ENCODE data around the gene LAMB4.
A peak's percentile ranks its signal among the peaks of the same experiment; 100 is the strongest.
"Not testable (repeated sequence)": the region's sequence is repeated elsewhere in the genome, so short reads cannot be mapped to it uniquely, and the experiment has no call there.

The LAMB4 gene

GRCh38 chr7:108038986-108039385 lies 91.2 kb downstream of the LAMB4 start:
- DNase-seq, result no peak

GRCh38 chr7:108037741-108038140 lies 92.4 kb downstream of the LAMB4 start:
- DNase-seq, result peak; percentile 2

GRCh38 chr7:108037140-108037539 lies 93.0 kb downstream of the LAMB4 start:
- DNase-seq, result no peak

GRCh38 chr7:108034586-108034985 lies 95.6 kb downstream of the LAMB4 start:
- no peak for DNase-seq

GRCh38 chr7:108033776-108034497 lies 96.2 kb downstream of the LAMB4 start:
- DNase-seq, result no peak

- not testable (repeated sequence) for DNase-seq
These were observed 96.9 kb downstream of the LAMB4 start for GRCh38 chr7:108033309-108033708.

- DNase-seq, result no peak
These were observed 99.6 kb downstream of the LAMB4 start for GRCh38 chr7:108030516-108030915.

GRCh38 chr7:108029034-108029433 lies 101.1 kb downstream of the LAMB4 start:
- DNase-seq, result no peak

GRCh38 chr7:108028111-108028510 lies 102.0 kb downstream of the LAMB4 start:
- peak; percentile 12 for DNase-seq

- DNase-seq, result no peak
These were observed 102.9 kb downstream of the LAMB4 start for GRCh38 chr7:108027239-108027638.

- no peak for DNase-seq
These were observed 103.5 kb downstream of the LAMB4 start for GRCh38 chr7:108026647-108027046.

- no peak for DNase-seq
These were observed 104.0 kb downstream of the LAMB4 start for GRCh38 chr7:108026116-108026515.

- DNase-seq, result no peak
These were observed 105.6 kb downstream of the LAMB4 start for GRCh38 chr7:108024538-108024937.

GRCh38 chr7:108020585-108020984 lies 109.6 kb downstream of the LAMB4 start:
- no peak for DNase-seq

- no peak for DNase-seq
These were observed 111.5 kb downstream of the LAMB4 start for GRCh38 chr7:108018668-108019067.

- DNase-seq, result no peak
These were observed 112.4 kb downstream of the LAMB4 start for GRCh38 chr7:108017776-108018151.

- peak; percentile 19 for DNase-seq
These were observed 113.1 kb downstream of the LAMB4 start for GRCh38 chr7:108016841-108017775.

GRCh38 chr7:108015740-108016139 lies 114.4 kb downstream of the LAMB4 start:
- DNase-seq, result no peak

GRCh38 chr7:108014747-108015682 lies 115.1 kb downstream of the LAMB4 start:
- no peak for DNase-seq

- DNase-seq, result no peak
These were observed 115.9 kb downstream of the LAMB4 start for GRCh38 chr7:108014215-108014614.

- DNase-seq, result no peak
These were observed 117.4 kb downstream of the LAMB4 start for GRCh38 chr7:108012499-108013430.

- no peak for DNase-seq
These were observed 119.8 kb downstream of the LAMB4 start for GRCh38 chr7:108010377-108010776.

Measured in DMS153 (cell line).